ENCODE results near the gene GATAD2B. TPM values are rescaled to one million over a fixed set of nuclear protein-coding genes. Genes with fewer than 3 reads are reported as not detected.

The GATAD2B gene
- total RNA-seq, 4 donors from 2014 or later = 16.8 to 26.5 (median 24.6) TPM

DNA sequence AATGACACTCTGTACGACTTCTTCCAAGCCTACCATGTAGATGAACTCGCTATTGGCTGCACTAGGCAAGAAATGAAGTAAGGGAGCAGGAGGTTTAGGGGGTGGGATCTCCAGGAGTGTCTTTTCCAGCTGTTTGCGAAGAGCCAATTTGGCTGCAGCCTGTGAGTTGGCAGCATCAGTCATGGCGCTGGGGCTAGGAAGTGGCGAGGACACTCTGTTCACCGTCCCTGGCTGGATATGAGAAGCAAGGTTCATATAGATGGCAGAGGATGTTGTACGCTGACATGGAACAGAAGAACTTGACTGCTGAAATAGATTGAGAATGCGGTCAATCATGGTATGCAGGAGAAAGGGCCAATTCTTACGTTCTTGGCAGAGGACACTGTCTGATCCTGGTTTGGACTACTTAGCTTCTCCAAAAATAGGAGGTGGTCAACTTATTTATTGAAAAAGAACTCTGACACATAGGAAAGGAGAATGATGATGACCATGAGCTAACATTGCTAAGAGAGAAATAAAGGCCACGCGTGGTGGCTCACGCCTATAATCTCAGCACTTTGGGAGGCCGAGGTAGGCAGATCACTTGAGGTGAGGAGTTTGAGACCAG is 106.4 kb downstream of the GATAD2B start:
- TF ChIP-seq EP300 (IDR thresholded peaks at IDR 0.05) (peak in 1 of 2 donors; percentile 5), POLR2A (IDR thresholded peaks at IDR 0.05) (no peak)
- H3K27me3 ChIP-seq = no peaks in the 10 kb centered on the region
- peaks cover 0 to 70% (median 17%) of the 10 kb centered on the region in 3 donors for H3K36me3 ChIP-seq
- H3K27ac ChIP-seq = no peak overlapping the region
- DNase-seq (ENCODE audit: low spot score in 2 of 2) = no peak
- H3K4me1 ChIP-seq = peaks cover 0 to 3% (median 0%) of the 10 kb centered on the region in 4 donors
- no peaks in the 10 kb centered on the region for H3K9me3 ChIP-seq
- no peak overlapping the region for H3K4me3 ChIP-seq
- WGBS, 2 donors = 89 to 90% methylated on average over 13 of the region's 13 CpGs

DNA sequence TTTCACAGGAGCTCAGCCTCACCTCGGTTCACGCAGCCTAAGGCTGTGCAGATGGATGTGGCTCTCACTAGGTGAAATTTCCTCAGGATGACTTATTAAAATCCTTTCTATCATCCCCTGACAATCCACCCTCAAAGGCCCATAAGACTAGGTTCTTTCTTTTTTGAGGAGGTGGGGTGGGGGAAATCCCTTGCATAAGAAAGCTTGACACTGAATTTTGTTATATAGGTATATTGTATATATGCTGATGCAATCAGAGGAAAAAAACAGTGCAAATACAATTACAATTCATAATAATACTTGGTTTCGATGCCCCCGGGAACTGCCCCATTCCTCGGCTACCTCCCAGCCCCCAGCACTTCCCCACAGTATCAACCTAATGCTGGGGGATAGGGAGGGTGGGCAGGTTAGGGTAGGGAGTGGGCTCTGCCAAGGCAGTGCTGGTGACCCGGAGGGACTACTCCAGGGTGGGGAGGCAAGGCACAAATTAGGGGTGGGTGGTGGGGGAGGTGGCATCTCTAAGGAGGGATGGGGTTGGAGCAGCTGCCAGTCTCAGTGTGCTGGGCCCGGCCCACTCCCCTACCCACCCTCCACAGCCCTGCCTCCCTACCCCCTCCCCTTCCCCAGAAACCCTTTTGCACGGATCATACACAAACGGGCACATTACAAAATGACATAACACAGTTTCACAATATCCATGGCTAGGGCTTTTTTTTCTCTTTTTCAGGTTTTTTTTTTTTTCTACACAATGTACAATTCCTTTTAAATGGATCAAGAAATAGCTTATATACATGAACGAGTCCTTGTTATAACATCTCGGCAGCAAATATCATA is 116.7 kb downstream of the GATAD2B start:
- Histone ChIP-seq H3K4me1 (peaks cover 0 to 29% (median 5%) of the 10 kb centered on the region in 4 donors), H3K27ac (peak overlapping the region in 3 of 4 donors; percentile 31 to 70 (median 47)), H3K27me3 (no peaks in the 10 kb centered on the region), H3K36me3 (peaks cover 0 to 59% (median 0%) of the 10 kb centered on the region in 3 donors), H3K4me3 (no peak overlapping the region), H3K9me3 (no peaks in the 10 kb centered on the region)
- DNase-seq (ENCODE audit: low spot score in 2 of 2) = no peak
- TF ChIP-seq, protein P1, sequence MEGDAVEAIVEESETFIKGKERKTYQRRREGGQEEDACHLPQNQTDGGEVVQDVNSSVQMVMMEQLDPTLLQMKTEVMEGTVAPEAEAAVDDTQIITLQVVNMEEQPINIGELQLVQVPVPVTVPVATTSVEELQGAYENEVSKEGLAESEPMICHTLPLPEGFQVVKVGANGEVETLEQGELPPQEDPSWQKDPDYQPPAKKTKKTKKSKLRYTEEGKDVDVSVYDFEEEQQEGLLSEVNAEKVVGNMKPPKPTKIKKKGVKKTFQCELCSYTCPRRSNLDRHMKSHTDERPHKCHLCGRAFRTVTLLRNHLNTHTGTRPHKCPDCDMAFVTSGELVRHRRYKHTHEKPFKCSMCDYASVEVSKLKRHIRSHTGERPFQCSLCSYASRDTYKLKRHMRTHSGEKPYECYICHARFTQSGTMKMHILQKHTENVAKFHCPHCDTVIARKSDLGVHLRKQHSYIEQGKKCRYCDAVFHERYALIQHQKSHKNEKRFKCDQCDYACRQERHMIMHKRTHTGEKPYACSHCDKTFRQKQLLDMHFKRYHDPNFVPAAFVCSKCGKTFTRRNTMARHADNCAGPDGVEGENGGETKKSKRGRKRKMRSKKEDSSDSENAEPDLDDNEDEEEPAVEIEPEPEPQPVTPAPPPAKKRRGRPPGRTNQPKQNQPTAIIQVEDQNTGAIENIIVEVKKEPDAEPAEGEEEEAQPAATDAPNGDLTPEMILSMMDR (IDR thresholded peaks at IDR 0.05) = no peak
- TF ChIP-seq POLR2A (IDR thresholded peaks at IDR 0.05) (no peak), EP300 (IDR thresholded peaks at IDR 0.05) (no peak)
- WGBS, 2 donors = 76 to 80% methylated on average over 11 of the region's 11 CpGs

- WGBS, 2 donors = 71 to 78% methylated on average over 5 of the region's 5 CpGs
- no peak for TF ChIP-seq POLR2A (IDR thresholded peaks at IDR 0.05)
- peak; percentile 32 to 66 for TF ChIP-seq EP300 (IDR thresholded peaks at IDR 0.05)
- Histone ChIP-seq H3K27ac (peak overlapping the region in 3 of 4 donors; percentile 31 to 70 (median 47)), H3K27me3 (no peaks in the 10 kb centered on the region), H3K9me3 (no peaks in the 10 kb centered on the region), H3K36me3 (peaks cover 0 to 57% (median 0%) of the 10 kb centered on the region in 3 donors), H3K4me3 (no peak overlapping the region), H3K4me1 (peaks cover 0 to 29% (median 5%) of the 10 kb centered on the region in 4 donors)
- DNase-seq (ENCODE audit: low spot score in 2 of 2) = peak in 1 of 2 donors; percentile 82
Observed at GRCh38 chr1:153805042-153805745, 117.6 kb downstream of the GATAD2B start.

DNA sequence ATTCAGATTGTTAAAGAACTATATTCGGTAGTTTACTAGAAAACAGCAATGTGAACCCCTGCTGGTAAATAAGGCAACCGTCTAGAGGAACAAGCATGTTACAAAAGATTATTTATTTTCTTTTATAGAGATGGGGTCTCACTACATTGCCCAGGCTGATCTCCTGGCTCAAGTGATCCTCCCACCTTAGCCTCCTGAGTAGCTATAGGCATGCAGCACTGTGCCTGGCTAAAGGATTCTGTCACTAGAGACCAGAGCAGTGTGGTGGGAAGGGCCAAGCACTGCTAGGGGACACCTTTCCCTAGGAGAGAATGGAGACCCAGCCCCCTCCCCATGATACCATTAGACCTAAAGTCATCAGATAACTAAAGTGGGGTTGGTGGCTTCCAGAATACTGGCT is 118.7 kb downstream of the GATAD2B start:
- no peak for DNase-seq (ENCODE audit: low spot score in 2 of 2)
- Histone ChIP-seq H3K27ac (no peak overlapping the region), H3K36me3 (peaks cover 0 to 56% (median 0%) of the 10 kb centered on the region in 3 donors), H3K4me1 (peaks cover 0 to 29% (median 5%) of the 10 kb centered on the region in 4 donors), H3K9me3 (no peaks in the 10 kb centered on the region), H3K27me3 (no peaks in the 10 kb centered on the region), H3K4me3 (no peak overlapping the region)
- no peak for TF ChIP-seq EP300 (IDR thresholded peaks at IDR 0.05)
- TF ChIP-seq, protein P1 (IDR thresholded peaks at IDR 0.05) = no peak
- TF ChIP-seq POLR2A (IDR thresholded peaks at IDR 0.05) = no peak
- WGBS, 2 donors = 56 to 65% methylated on average over 2 of the region's 2 CpGs

GRCh38 chr1:153803470-153804056 is 119.2 kb downstream of the GATAD2B start:
- no peaks in the 10 kb centered on the region for H3K9me3 ChIP-seq
- H3K36me3 ChIP-seq = peaks cover 0 to 50% (median 0%) of the 10 kb centered on the region in 3 donors
- no peak for TF ChIP-seq POLR2A (IDR thresholded peaks at IDR 0.05)
- TF ChIP-seq, protein P1 (IDR thresholded peaks at IDR 0.05) = no peak
- no peak for TF ChIP-seq EP300 (IDR thresholded peaks at IDR 0.05)
- no peaks in the 10 kb centered on the region for H3K27me3 ChIP-seq
- H3K27ac ChIP-seq = peak overlapping the region in 1 of 4 donors; percentile 33
- H3K4me1 ChIP-seq = peaks cover 0 to 29% (median 5%) of the 10 kb centered on the region in 4 donors
- WGBS, 2 donors = 58 to 65% methylated on average over 3 of the region's 3 CpGs
- no peak overlapping the region for H3K4me3 ChIP-seq
- DNase-seq (ENCODE audit: low spot score in 2 of 2) = no peak
